ENCODE measurements around the gene C2orf68. TPM values are rescaled to one million over a fixed set of nuclear protein-coding genes. Genes with fewer than 3 reads are reported as not detected.

C2orf68 gene
- total and polyA plus RNA-seq, 12 donors, result 14.2 to 47.0 (median 33.7) TPM

GRCh38 chr2:85580206-85580605 lies 31.7 kb downstream of the C2orf68 start:
- no peak for DNase-seq
- H3K27ac ChIP-seq, result peak overlapping the region in 7 of 10 donors; percentile 43 to 93 (median 72)

GRCh38 chr2:85579266-85579935 lies 32.5 kb downstream of the C2orf68 start:
- Histone ChIP-seq H3K9me3 (no peaks in the 10 kb centered on the region), H3K27ac (peak overlapping the region in 9 of 10 donors; percentile 30 to 93 (median 67)), H3K27me3 (no peaks in the 10 kb centered on the region), H3K4me1 (peaks cover 0 to 55% (median 39%) of the 10 kb centered on the region in 9 donors), H3K36me3 (peaks cover 0 to 15% (median 0%) of the 10 kb centered on the region in 9 donors), H3K4me3 (peak overlapping the region in 4 of 10 donors; percentile 24 to 62 (median 34))
- TF ChIP-seq CTCF (IDR thresholded peaks at IDR 0.05), result no peak
- peak in 3 of 8 donors; percentile 23 to 29 (median 26) for ATAC-seq
- WGBS, 2 donors, result 59 to 68% methylated on average over 6 of the region's 6 CpGs
- no peak for DNase-seq
- intact Hi-C loops (cut with DNase I), result no loop called here

More at GRCh38 chr2:85580206-85580605, 31.7 kb downstream of the C2orf68 start:
- no peak for ATAC-seq
- Histone ChIP-seq H3K4me3 (no peak overlapping the region), H3K4me1 (peaks cover 2 to 63% (median 47%) of the 10 kb centered on the region in 9 donors), H3K9me3 (no peaks in the 10 kb centered on the region), H3K27me3 (no peaks in the 10 kb centered on the region), H3K36me3 (peaks cover 0 to 15% (median 0%) of the 10 kb centered on the region in 9 donors)
- TF ChIP-seq CTCF (IDR thresholded peaks at IDR 0.05), result no peak
- intact Hi-C loops (cut with DNase I), result no loop called here
- 82 to 88% methylated on average over 3 of the region's 3 CpGs for WGBS, 2 donors

- 61 to 67% methylated on average over 19 of the region's 19 CpGs for WGBS, 2 donors
- H3K4me3 ChIP-seq, result peak overlapping the region in 7 of 10 donors; percentile 6 to 62 (median 33)
Measured at GRCh38 chr2:85578243-85579180, 33.4 kb downstream of the C2orf68 start.

More at GRCh38 chr2:85578243-85579180, 33.4 kb downstream of the C2orf68 start:
- Histone ChIP-seq H3K9me3 (no peaks in the 10 kb centered on the region), H3K36me3 (peaks cover 0 to 15% (median 0%) of the 10 kb centered on the region in 9 donors), H3K27me3 (no peaks in the 10 kb centered on the region), H3K4me1 (peaks cover 0 to 48% (median 33%) of the 10 kb centered on the region in 9 donors), H3K27ac (peak overlapping the region in 9 of 10 donors; percentile 30 to 93 (median 67))
- intact Hi-C loops (cut with DNase I), result no loop called here
- DNase-seq, result peak; percentile 48 to 54
- ATAC-seq, result peak; percentile 39 to 72 (median 65)
- no peak for TF ChIP-seq CTCF (IDR thresholded peaks at IDR 0.05)
